Kidney (tissue), 14 donors: ENCODE results near the gene THAP8. TPM values are rescaled to one million over a fixed set of nuclear protein-coding genes. Genes with fewer than 3 reads are reported as not detected.
A peak's percentile ranks its signal among the peaks of the same experiment; 100 is the strongest.

Experiments used
- DNase-seq, 5 donors: peaks; one replicate each; pipeline ENCODE4 v3.0.0-alpha.2; 2013 to 2020
- FAIRE-seq: peaks from 2 replicates; lab custom pipeline; 2012; peaks lifted over from hg19 to GRCh38; lab: Jason Lieb, UNC
- H3K27ac ChIP-seq, 2 donors: one replicate each; pipeline ENCODE4 v1.7.0; 2013; ENCODE audit warnings: low read depth in 2 of 2, low read length in 2 of 2, inconsistent platforms in 1 of 2
- H3K27me3 ChIP-seq: one replicate; pipeline ENCODE4 v1.7.1; 2013; ENCODE audit warnings: low read length, inconsistent platforms; ENCODE audit not compliant: control insufficient read depth, insufficient read depth
- H3K36me3 ChIP-seq, 3 donors: one replicate each; pipeline versions ENCODE4 v1.7.0 to v1.7.1; 2013; ENCODE audit warnings: low read length in 3 of 3, control low read depth in 1 of 3, inconsistent platforms in 1 of 3; ENCODE audit not compliant: insufficient read depth in 3 of 3, control insufficient read depth in 2 of 3
- H3K4me1 ChIP-seq, 3 donors: one replicate each; pipeline versions ENCODE4 v1.7.0 to v1.7.1; 2013; ENCODE audit warnings: low read length in 3 of 3, inconsistent platforms in 1 of 3, low read depth in 1 of 3; ENCODE audit not compliant: control insufficient read depth in 2 of 3, insufficient read depth in 2 of 3
- H3K4me3 ChIP-seq, 3 donors: one replicate each; pipeline versions ENCODE4 v1.7.0 to v1.8.1; 2013; ENCODE audit warnings: low read length in 3 of 3, control low read depth in 1 of 3, inconsistent platforms in 1 of 3
- H3K9ac ChIP-seq, 3 donors: one replicate each; pipeline versions ENCODE4 v1.7.0 to v1.7.1; 2013; ENCODE audit warnings: low read length in 3 of 3, control low read depth in 1 of 3, inconsistent platforms in 1 of 3
- H3K9me3 ChIP-seq, 3 donors: one replicate each; pipeline versions ENCODE4 v1.7.0 to v1.7.1; 2013; ENCODE audit warnings: low read length in 3 of 3, control low read depth in 1 of 3, inconsistent platforms in 1 of 3; ENCODE audit not compliant: control insufficient read depth in 2 of 3, insufficient read depth in 1 of 3
- CTCF ChIP-seq: IDR thresholded peaks from 3 replicates; pipeline ENCODE4 v1.5.1; 2012; ENCODE audit warnings: mild to moderate bottlenecking, moderate library complexity, borderline replicate concordance; ENCODE audit not compliant: insufficient read depth; ENCODE audit errors: extremely low read depth
- intact Hi-C: fragments of 100-400 bp; cut with DNase I; formaldehyde crosslinking; loops from one replicate; pipeline ENCODE4 v1.11.1; 2022
- polyA plus RNA-seq: library from polyadenylated mRNA; stranded (reverse); fragments of 350-450 nt; fragmentation: Illumina TruSeq; extraction: RNeasy Lipid Tissue Mini Kit (QIAGEN cat#74804); gene quantifications from one replicate; pipeline ENCODE4 v1.2.3, GENCODE V29; 2014; ENCODE audit warnings: low read depth, low replicate concordance; ENCODE audit not compliant: insufficient read depth
- total RNA-seq: library from RNA; stranded (reverse); fragmentation: NEBNext Ultra II Directional; extraction: Animal tissue kit (Norgen Biotek cat#: 25700); gene quantifications from one replicate; pipeline ENCODE4 v1.2.1, GENCODE V29; 2021
- donor health status: control.
- donor health status: control.
- donor health status: control.
- donor health status: control.
- donor health status: control.
- donor health status: DM: yes; HTN: yes; CAD: no.
- donor health status: Normal renal cell carcinoma (clear cell type).

Gene THAP8
- total and polyA plus RNA-seq, 2 donors from 2014 or later, result 3.7 to 10.3 TPM

DNA sequence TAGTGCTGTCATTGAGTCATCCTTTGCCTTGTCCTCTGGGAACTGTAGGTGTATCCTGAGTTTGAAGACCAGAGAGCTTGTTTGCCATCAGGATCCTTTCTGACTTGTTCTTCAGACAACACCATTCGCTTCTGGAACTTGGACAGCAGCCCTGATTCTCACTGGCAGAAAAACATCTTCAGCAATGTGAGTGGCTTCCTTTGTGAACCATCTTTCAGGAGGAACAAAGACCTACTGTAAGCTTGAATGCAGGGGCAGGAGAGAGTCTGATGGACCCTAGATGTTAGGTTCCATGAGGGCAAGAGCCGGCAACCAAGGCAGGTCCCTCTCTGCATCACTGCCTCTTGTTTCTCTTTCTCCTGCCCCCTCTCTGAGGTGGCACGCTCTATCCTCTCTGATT lies 27.3 kb upstream of the THAP8 start:
- DNase-seq (peak in 1 of 5 donors; percentile 5), FAIRE-seq (no peak)
- H3K36me3 ChIP-seq, result no peaks in the 10 kb centered on the region
- TF ChIP-seq CTCF, result no peak
- H3K27ac ChIP-seq, result no peak overlapping the region
- intact Hi-C loops, result no loop called here
- H3K4me1 ChIP-seq, result no peaks in the 10 kb centered on the region
- H3K9ac ChIP-seq, result no peak overlapping the region
- H3K9me3 ChIP-seq, result no peaks in the 10 kb centered on the region
- H3K4me3 ChIP-seq, result no peak overlapping the region
- no peaks in the 10 kb centered on the region for H3K27me3 ChIP-seq

- H3K36me3 ChIP-seq, result no peaks in the 10 kb centered on the region
- intact Hi-C loops, result no loop called here
- no peak for DNase-seq
Observed at GRCh38 chr19:36079389-36079945, 25.4 kb upstream of the THAP8 start.

GRCh38 chr19:36073121-36073876 lies 19.2 kb upstream of the THAP8 start:
- H3K9me3 ChIP-seq, result no peaks in the 10 kb centered on the region
- no peak overlapping the region for H3K4me3 ChIP-seq
- no peaks in the 10 kb centered on the region for H3K4me1 ChIP-seq
- FAIRE-seq (no peak), DNase-seq (peak in 1 of 5 donors; percentile 2)
- H3K27ac ChIP-seq, result no peak overlapping the region
- TF ChIP-seq CTCF, result no peak
- H3K27me3 ChIP-seq, result no peaks in the 10 kb centered on the region
- intact Hi-C loops, result no loop called here
- H3K36me3 ChIP-seq, result no peaks in the 10 kb centered on the region
- H3K9ac ChIP-seq, result no peak overlapping the region

More at GRCh38 chr19:36079389-36079945, 25.4 kb upstream of the THAP8 start:
- FAIRE-seq, result no peak
- Histone ChIP-seq H3K27ac (no peak overlapping the region), H3K9me3 (no peaks in the 10 kb centered on the region), H3K4me3 (no peak overlapping the region), H3K27me3 (no peaks in the 10 kb centered on the region), H3K4me1 (no peaks in the 10 kb centered on the region), H3K9ac (no peak overlapping the region)
- TF ChIP-seq CTCF, result no peak
